Measurements from ENCODE around the gene DGCR6L. TPM values are rescaled to one million over a fixed set of nuclear protein-coding genes. Genes with fewer than 3 reads are reported as not detected.
"Not testable (repeated sequence)": the region's sequence is repeated elsewhere in the genome, so short reads cannot be mapped to it uniquely, and the experiment has no call there.

The DGCR6L gene
- total RNA-seq, 6 experiments from 2014 or later, result 32.6 to 79.9 (median 50.9) TPM

DNA sequence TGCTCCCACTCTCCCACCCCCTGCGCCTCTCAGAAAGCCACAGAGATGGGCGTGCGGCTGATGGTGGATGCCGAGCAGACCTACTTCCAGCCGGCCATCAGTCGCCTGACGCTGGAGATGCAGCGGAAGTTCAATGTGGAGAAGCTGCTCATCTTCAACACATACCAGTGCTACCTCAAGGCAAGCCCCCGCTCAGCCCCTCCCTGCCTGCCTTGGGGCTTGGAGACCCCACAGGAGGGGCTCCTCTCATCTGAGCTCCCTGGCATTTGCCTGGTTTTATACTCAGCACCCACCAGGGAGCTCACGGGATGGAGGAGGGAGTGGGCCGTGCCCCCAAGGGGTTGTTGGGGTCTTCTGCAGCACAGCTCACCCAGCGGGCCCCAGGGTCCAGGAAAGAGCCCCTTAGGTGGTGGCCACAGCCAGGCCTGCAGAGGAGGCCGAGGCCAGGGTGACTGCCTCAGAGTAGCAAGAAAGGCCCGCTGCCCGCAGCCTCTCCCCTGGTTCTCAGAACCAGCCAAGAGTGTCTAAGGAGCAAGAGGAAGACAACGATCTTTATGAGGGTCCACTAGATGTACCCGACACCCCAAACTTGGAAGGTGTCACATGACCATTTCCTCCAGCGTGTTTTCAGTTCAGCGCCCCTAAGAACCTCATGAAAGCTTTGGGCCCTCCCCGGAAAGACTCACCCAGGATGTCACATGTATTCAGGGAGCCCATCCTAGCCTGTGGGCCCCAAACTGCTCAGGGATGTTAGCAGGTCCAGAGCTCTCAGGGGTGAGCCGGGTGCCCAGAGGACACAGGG is 13.0 kb downstream of the DGCR6L start:
- intact Hi-C loops (cut with DNase I); H3K36me3 ChIP-seq; H3K4me1 ChIP-seq; ATAC-seq; H3K27me3 ChIP-seq; H3K9me3 ChIP-seq; H3K4me3 ChIP-seq; H3K27ac ChIP-seq: not testable (repeated sequence)
- peak; percentile 13 to 37 (median 29) for DNase-seq
- WGBS (ENCODE audit: insufficient coverage, low coverage, low lambda C conversion rate, missing lambda C conversion rate), result no CpG with 5 or more reads among the region's 21 CpGs

DNA sequence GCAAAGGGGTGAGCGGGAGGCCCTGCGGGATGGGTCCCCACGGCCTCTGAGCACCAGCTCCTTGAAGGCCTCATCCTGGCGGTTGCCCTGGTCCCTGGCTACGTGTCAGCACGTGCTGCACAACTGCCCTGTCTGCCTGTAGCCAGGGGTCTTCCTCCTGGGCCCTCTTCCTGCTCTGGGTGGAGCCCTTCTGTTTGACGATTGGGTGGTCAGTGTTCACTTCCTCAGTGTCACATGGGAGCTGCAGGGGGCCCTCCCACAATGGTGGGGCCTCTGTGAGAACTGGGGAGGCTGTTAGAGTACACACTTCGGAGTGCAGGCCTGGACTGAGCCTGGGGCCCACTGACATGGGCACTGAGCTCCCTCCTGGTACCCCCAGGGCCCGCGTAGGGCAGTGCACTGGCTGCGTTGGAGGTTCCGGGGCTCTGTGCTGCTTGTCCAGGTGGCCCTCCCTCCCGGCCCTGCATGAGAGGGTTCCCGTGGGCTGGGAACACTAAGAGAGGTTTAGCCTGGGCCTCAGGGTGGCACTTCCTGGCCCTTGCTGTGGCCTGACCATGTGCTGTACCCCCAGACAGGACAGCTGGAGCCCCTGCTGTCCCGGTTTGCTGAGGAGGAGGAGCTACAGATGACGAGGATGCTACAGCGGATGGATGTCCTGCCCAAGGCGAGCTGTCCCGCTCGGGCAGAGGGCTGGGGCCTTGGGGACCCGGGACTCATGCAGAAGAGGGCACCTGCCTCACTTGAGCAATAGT is 13.8 kb downstream of the DGCR6L start:
- H3K4me1 ChIP-seq, result peaks cover 0 to 2% (median 0%) of the 10 kb centered on the region in 4 donors
- H3K27ac ChIP-seq, result no peak overlapping the region
- intact Hi-C loops (cut with DNase I), result no loop called here
- no peak for ATAC-seq
- no peaks in the 10 kb centered on the region for H3K36me3 ChIP-seq
- WGBS (ENCODE audit: insufficient coverage, low coverage, low lambda C conversion rate, missing lambda C conversion rate), result 60% methylated on average over 1 of the region's 21 CpGs
- no peaks in the 10 kb centered on the region for H3K27me3 ChIP-seq
- H3K9me3 ChIP-seq, result no peaks in the 10 kb centered on the region
- TF ChIP-seq, protein P1, sequence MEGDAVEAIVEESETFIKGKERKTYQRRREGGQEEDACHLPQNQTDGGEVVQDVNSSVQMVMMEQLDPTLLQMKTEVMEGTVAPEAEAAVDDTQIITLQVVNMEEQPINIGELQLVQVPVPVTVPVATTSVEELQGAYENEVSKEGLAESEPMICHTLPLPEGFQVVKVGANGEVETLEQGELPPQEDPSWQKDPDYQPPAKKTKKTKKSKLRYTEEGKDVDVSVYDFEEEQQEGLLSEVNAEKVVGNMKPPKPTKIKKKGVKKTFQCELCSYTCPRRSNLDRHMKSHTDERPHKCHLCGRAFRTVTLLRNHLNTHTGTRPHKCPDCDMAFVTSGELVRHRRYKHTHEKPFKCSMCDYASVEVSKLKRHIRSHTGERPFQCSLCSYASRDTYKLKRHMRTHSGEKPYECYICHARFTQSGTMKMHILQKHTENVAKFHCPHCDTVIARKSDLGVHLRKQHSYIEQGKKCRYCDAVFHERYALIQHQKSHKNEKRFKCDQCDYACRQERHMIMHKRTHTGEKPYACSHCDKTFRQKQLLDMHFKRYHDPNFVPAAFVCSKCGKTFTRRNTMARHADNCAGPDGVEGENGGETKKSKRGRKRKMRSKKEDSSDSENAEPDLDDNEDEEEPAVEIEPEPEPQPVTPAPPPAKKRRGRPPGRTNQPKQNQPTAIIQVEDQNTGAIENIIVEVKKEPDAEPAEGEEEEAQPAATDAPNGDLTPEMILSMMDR (IDR thresholded peaks at IDR 0.05), result no peak
- TF ChIP-seq POLR2A (IDR thresholded peaks at IDR 0.05), result no peak
- no peak overlapping the region for H3K4me3 ChIP-seq
- peak; percentile 14 to 43 (median 39) for DNase-seq

DNA sequence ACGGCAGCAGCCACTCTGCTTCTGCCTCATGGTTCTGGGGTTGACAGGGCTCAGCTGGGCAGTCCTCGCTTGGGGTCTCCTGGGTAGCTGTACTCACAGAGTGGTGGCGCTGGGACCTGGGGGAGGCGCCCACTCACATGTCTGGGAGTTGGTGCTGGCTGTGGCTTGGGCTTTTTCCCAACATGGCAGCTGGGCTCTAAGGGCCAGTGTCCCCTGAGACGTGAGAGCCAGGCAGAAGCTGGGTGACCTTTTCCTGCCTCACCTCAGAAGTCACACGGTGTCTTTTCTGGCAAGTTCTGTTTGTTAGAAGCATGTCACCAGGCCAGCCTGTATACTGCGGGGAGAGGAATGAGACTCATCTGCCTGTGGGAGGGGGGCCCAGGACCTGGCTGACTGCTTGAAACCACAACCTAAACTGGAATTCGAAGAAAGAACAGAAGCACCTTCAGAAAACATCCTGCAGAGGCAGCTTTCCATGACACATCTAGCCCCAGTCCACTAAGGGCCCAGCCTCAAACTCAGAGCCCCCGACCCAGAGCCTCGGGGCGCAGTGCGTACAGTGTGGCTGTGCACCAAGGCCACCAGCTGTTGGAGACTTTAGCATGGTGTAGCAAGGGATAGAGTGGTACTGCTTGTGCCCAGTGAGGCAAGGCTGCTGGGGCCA is 14.5 kb downstream of the DGCR6L start:
- 60% methylated on average over 3 of the region's 12 CpGs for WGBS (ENCODE audit: insufficient coverage, low coverage, low lambda C conversion rate, missing lambda C conversion rate)
- H3K27ac ChIP-seq; intact Hi-C loops (cut with DNase I); H3K4me3 ChIP-seq; H3K36me3 ChIP-seq; H3K4me1 ChIP-seq; H3K27me3 ChIP-seq; ATAC-seq; H3K9me3 ChIP-seq: not testable (repeated sequence)
- peak in 2 of 3 donors; percentile 2 to 12 for DNase-seq

DNA sequence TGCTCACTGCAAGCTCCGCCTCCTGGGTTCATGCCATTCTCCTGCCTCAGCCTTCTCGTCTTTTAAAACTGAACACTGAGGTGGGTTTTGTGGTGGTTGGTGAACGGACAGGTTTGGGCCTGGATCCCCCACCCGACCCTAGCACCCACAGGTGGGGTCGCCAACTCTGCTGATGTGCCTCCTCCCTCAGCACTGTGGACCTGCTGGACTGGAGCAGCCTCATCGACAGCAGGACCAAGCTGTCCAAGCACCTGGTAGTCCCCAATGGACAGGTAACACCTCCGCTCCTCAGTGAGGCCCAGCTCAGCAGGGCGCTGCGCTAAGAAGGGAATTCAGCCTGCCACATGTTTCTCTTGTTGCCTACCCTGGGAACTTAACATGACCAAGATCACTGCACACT is 15.2 kb downstream of the DGCR6L start:
- WGBS (ENCODE audit: insufficient coverage, low coverage, low lambda C conversion rate, missing lambda C conversion rate), result 70% methylated on average over 5 of the region's 9 CpGs
- no peak for TF ChIP-seq POLR2A (IDR thresholded peaks at IDR 0.05)
- TF ChIP-seq, protein P1 (IDR thresholded peaks at IDR 0.05), result no peak
- intact Hi-C loops (cut with DNase I), result no loop called here
- H3K9me3 ChIP-seq, result no peaks in the 10 kb centered on the region
- peak in 2 of 3 donors; percentile 3 to 36 for DNase-seq
- H3K27ac ChIP-seq, result no peak overlapping the region
- H3K27me3 ChIP-seq, result no peaks in the 10 kb centered on the region
- H3K36me3 ChIP-seq, result no peaks in the 10 kb centered on the region
- ATAC-seq, result no peak
- H3K4me3 ChIP-seq, result no peak overlapping the region
- peaks cover 0 to 11% (median 2%) of the 10 kb centered on the region in 4 donors for H3K4me1 ChIP-seq

DNA sequence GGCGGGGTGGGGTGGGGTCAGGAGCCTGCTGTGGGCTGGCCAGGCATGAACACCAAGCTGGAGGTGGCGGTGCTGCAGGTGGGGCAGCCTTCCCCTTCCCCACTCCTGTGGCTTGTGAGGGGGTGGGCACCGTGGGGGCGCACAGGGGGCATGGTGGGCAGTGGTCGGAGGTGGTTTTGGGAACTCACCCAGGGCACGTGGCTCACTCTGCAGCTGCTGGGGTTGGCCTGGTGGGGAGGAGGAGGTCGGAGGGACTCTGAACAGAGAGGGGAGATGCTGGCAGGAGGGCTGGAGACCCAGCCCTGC is 16.7 kb downstream of the DGCR6L start:
- ATAC-seq; H3K27me3 ChIP-seq; H3K36me3 ChIP-seq; intact Hi-C loops (cut with DNase I); H3K27ac ChIP-seq; H3K4me3 ChIP-seq; H3K9me3 ChIP-seq: not testable (repeated sequence)
- DNase-seq, result peak in 1 of 3 donors; percentile 33
- no CpG with 5 or more reads among the region's 7 CpGs for WGBS (ENCODE audit: insufficient coverage, low coverage, low lambda C conversion rate, missing lambda C conversion rate)
- H3K4me1 ChIP-seq, result peaks cover 0 to 11% (median 4%) of the 10 kb centered on the region in 4 donors
